Epithelial cell of proximal tubule (primary cell): ENCODE measurements around the gene HRH1. TPM values are rescaled to one million over a fixed set of nuclear protein-coding genes. Genes with fewer than 3 reads are reported as not detected.
"Not testable (repeated sequence)": the region's sequence is repeated elsewhere in the genome, so short reads cannot be mapped to it uniquely, and the experiment has no call there.

Source experiments
- DNase-seq: peaks from one replicate; pipeline ENCODE4 v3.0.0-alpha.2; 2011; ENCODE audit warnings: low read depth
- H3K4me3 ChIP-seq: 2 replicates; pipeline ENCODE4 v1.5.1; 2011; ENCODE audit warnings: low read depth, mild to moderate bottlenecking, low read length
- CTCF ChIP-seq: conservative IDR thresholded peaks from 2 replicates; pipeline ENCODE4 v1.5.1; 2012; ENCODE audit warnings: low read depth, mild to moderate bottlenecking, low read length
- total RNA-seq: library from RNA; depleted of rRNA; stranded (reverse); fragments of >200 nt; gene quantifications from 2 replicates; pipeline ENCODE4 v1.2.3, GENCODE V29; 2015

HRH1 gene
- total RNA-seq, 1 donor from 2014 or later, result 3.1 TPM

- TF ChIP-seq CTCF, result no peak
Measured at GRCh38 chr3:11164607-11165006, 10.3 kb downstream of the HRH1 start.

DNA sequence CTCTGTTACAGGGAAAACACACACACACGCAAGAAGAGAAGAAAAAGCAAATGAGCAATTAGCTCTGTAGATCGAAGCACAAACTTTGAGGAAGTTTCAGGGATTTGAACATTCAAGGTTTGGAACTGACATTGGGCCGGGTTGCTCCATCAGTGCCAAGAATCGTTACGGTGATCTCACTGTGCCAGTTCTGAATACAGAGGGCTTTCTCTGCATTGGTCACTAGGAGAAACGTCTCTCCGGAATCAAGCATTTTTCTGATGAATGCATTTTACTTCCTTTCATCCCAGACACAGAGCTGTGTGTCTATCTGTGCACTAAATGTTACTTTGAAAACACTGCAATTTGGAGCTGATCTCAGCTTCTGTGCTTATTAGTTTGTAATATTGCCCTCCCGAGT, 11.2 kb downstream of the HRH1 start:
- TF ChIP-seq CTCF, result no peak
- no peak for DNase-seq
- H3K4me3 ChIP-seq, result no peak overlapping the region

More at GRCh38 chr3:11164607-11165006, 10.3 kb downstream of the HRH1 start:
- no peak for DNase-seq
- H3K4me3 ChIP-seq, result no peak overlapping the region

- not testable (repeated sequence) for H3K4me3 ChIP-seq, DNase-seq
Measured at GRCh38 chr3:11166807-11167400, 12.6 kb downstream of the HRH1 start.

DNA sequence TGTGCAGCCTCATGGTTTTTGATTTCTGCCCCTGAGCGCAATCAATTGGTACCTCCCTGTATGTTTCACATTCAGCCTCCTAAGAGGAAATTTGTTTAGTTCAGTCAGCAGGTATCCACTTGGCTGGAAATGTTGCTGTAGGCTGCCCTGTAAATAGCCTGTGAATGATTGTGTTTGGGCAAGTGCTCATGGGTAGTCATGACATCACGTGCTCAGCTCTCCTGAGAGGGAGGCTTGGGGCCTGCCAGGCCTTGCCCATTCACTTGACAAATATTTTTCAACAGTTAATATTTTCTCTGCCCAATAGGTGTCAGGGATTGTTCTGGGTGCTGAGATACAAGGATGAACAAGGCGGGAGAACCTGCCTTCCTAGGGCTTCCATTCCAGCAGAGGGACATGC, 13.3 kb downstream of the HRH1 start:
- no peak for TF ChIP-seq CTCF
- H3K4me3 ChIP-seq, result no peak overlapping the region
- no peak for DNase-seq

DNA sequence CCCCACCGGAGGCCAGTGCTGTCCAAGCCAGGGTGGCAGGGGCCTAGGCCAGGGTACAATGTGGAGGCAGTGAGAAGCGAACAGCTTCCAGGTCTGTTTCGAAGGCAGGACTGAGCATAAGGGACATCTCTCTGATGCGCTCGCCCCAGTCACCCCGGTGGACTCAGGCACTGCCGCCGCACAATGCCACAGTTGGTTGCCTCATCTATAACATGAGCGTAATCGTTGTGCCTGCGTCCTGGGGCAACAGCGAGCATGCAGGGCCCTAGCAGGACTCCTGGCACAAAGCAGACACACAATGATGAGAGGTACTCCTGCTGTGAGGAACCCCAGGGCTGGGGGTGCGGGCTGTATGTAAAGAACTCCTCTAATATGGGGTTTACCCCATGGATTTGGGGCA, 14.1 kb downstream of the HRH1 start:
- no peak for DNase-seq
- H3K4me3 ChIP-seq, result no peak overlapping the region
- no peak for TF ChIP-seq CTCF

DNA sequence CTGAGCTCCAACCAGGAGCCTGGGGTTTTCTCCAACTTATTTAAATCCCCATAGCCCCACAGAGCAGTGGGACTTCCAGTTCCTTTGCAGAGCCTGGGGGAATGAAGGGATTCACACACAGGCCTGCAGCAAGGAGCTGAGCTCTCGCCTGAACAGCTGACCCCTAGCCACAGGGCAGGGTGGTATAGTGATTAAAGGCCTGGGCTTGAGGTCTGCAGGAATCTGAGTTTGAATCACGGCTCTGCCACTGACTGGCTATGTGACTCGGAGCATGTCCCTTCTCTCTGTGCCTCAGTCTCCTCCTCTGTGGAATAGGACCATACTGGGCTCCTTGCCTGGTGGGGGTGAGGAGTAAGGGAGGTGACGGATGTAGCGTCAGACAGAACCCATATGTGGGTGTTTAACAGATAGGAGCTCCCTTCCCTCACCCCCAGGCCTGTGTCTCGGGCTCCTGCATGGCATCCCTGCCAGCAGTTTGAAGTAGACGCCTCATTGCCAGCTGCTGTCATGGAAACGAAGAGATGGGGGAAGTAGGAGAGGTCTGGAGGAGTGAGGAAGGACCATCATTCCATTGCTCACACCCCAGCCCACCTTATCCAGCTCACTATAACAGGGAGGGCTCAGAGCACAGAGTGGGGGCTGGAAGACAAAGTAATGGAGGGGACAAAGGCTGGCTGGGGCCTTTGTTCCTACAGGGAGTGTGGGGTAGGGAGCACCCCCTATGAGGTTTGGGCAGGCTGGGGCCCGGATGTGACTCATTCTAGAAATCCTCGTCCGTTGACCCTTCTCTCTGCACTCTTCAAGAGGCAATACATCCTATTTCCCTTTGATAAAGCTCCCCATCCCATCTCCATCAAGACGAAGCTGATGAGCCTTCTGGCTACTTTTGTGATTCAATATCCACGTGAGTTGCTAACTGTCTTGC, 14.8 kb downstream of the HRH1 start:
- no peak for DNase-seq
- no peak for TF ChIP-seq CTCF
- H3K4me3 ChIP-seq, result no peak overlapping the region

DNA sequence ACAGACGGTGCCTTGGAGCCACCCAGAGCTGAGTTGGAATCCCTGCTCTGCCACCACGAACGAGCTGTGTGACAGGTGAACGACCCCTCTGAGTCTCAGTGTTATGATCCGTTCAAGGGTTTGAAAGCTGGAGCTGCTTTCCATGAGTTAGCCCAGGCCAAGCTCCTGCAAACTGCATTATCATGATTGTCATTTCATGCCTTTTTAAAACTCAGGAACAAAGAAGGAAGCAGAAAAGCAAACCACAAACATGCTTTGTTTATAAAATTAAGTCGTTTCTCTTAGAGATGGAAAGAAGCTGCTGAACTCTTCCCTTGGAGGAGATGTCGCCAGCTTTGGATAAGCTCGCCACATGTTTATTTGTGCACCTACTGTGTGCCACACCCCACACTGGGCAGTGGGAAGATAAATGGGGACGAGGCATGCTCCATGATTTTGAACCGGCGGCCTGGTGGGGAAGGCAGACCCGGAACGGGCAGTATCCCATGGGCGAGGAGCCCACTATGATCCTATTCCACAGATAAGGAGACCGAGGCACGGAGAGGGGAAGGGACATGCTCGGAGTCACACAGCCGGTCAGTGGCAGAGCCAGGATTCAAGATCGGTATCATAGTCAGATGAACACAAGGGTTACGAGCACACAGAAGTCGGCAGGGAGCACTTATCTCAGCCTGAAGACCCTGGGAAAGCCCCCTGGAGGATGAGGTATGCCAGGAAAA, 15.9 kb downstream of the HRH1 start:
- H3K4me3 ChIP-seq, result no peak overlapping the region
- no peak for TF ChIP-seq CTCF
- DNase-seq, result no peak
